Retinal pigment epithelial cell (primary cell): ENCODE data around the gene GPS1.

Experiments
- DNase-seq: peaks from one replicate; pipeline ENCODE4 v3.0.0-alpha.2; 2010; ENCODE audit warnings: low read depth
- H3K4me3 ChIP-seq: 2 replicates; pipeline ENCODE4 v1.5.1; 2011; ENCODE audit warnings: mild to moderate bottlenecking, low read length, control low read depth, moderate library complexity
- CTCF ChIP-seq: conservative IDR thresholded peaks from 2 replicates; pipeline ENCODE4 v1.5.1; 2011; ENCODE audit warnings: low read depth, low read length, control low read depth, inconsistent platforms

GPS1 gene

GRCh38 chr17:82087961-82088837, 36.5 kb downstream of the GPS1 start:
- DNase-seq = no peak
- TF ChIP-seq CTCF = no peak
- no peak overlapping the region for H3K4me3 ChIP-seq

DNA sequence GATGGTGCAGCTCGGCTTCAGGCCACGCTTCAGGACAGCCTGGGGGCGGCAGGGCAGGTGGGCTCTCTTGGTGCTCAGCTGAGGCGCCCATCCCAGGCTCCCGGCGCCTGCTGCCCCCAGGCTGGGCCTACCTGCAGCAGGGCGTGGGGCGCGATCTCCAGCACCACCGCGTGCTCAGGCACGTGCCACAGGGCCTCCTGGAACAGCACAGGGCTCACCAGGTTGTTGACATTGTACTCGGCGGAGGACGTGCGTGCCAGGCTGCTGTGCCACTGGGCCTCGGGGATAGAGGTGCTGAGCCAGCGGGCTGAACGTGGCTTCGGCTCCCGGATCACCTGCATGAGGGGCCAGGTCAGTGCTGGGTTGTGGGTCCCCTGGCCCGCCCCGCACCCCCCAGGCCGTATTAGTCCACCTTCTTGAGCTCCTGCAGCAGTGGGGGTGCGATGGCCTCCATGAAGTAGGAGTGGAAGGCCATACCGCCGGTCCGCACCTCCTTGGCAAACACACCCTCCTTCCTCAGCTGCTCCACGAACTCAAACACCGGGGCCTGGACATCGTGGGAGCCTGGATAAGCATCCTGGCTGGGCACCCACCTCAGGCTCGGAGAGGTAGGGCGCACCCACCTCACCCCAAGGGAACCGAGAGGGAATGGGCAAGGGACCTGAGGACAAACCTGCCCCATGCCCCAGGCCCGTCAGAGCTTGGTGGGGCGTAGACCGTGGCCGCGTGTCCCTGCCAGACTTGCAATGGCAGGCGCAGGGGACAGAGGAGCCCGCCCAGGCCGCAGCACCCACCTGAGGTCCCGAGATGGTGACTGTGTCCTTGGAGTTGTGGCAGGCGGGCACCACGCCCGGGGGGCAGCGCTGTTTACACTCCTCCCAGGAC, 37.4 kb downstream of the GPS1 start:
- H3K4me3 ChIP-seq = no peak overlapping the region
- TF ChIP-seq CTCF = no peak
- DNase-seq = no peak

DNA sequence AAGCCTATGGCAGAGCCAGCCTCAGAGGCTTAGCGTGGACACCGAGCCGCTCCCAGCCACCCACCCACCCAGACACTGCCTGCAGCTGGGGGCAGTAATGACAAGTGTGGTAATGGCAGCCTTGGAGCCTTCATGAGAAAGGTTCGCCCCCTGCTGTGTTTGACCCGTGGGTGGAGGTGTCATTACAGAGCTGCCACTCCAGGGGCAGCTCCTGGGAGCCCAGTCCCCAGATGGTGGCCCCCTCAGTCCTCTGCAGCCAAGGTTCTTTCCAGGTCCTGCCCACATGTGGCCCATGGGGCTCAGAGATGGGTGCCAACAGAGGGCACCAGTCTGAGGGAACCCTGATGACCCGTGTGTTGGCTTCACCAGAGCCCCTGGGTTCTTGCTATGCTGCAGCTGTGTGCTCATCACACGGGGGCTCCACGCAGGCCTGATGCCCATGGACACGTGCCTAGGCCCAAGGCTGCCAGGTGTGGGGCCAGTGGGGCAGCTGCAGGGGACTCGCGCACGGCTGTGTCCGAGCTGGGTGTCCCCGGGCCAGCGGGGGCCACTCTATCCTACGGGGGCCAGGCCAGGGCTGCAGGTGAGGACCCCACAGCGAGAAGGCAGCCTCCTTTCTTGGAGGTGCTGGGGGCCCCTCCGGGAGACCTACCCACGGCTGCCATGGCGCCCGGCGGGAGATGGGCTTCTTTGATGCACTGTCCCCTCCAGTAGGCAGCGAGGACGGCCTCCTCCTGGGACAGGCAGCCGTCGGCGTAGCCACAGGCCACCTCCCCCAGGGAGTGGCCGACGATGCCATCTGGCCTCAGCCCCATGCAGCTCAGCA, 38.2 kb downstream of the GPS1 start:
- no peak for DNase-seq
- TF ChIP-seq CTCF = no peak
- H3K4me3 ChIP-seq = no peak overlapping the region

GRCh38 chr17:82090549-82091263, 39.0 kb downstream of the GPS1 start:
- no peak for TF ChIP-seq CTCF
- no peak for DNase-seq
- no peak overlapping the region for H3K4me3 ChIP-seq

DNA sequence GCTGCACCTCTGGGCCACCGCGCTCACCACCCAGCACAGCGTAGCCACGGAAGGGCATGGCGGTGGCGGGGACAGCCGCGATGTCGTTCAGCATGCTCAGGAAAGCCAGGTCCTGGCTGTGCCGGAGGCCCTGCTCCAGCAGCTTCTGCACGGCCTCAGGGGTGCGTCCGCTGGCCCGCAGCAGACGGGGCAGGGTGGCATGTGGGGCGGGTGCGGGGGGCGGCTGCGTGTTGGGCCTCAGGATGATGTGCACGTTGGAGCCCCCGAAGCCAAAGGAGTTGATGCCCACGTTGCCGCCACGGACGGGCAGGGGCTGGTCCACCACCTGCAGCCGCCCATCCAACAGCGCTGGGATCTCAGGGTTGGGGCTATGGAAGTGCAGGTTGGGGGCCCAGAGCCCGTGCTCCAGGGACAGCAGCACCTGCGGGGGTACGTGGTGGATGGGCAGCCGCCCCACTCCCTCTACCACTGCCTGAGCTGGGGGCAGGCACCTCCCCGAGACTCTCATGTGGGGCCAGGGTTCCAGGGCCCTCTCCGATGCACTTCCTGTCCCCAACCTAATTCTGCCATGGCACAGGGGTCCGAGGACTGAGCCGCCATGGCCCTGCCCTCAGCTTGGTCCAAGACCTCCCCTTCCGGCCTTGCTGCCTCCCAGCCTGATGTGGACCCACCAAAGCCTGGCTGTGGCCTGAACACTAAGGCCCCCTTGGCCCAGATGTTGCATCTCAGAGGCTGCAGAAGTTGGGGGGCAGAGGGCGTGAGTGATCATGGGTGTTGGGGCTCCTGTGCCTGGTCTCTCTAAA, 39.8 kb downstream of the GPS1 start:
- no peak for TF ChIP-seq CTCF
- H3K4me3 ChIP-seq = no peak overlapping the region
- DNase-seq = no peak
